ENCODE data around the gene ZNF501. TPM values are rescaled to one million over a fixed set of nuclear protein-coding genes. Genes with fewer than 3 reads are reported as not detected.

ZNF501 gene
- total RNA-seq, 2 donors from 2014 or later = 9.7 to 23.6 TPM

DNA sequence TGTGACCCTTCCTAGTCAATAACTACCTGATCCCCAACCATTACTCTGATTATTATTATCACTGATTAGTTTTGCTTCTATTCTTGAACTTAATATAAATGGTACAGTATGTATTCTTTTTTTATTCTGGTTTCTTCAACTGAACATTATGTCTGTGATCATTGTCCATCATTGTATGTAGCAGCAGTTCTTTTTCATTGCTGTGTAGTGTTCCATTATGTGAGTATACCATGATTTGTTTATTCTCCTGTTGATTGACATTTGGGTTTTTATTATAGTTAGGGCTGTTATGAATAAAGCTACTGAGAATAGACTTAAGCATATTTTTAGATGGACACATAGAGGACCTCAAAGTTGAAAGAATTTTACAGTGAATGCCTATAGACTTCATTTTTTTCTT lies 34.8 kb downstream of the ZNF501 start:
- Histone ChIP-seq H3K4me3 (no peak overlapping the region), H3K36me3 (no peaks in the 10 kb centered on the region), H3K9me3 (no peaks in the 10 kb centered on the region), H3K27me3 (replicated peaks; ENCODE audit: insufficient read depth) (no peaks in the 10 kb centered on the region), H3K4me1 (replicated peaks) (peaks cover 3% of the 10 kb centered on the region), H3K27ac (no peak overlapping the region)
- no peak for DNase-seq (ENCODE audit: low spot score)
- TF ChIP-seq POLR2A (IDR thresholded peaks at IDR 0.05) (no peak), POLR2AphosphoS5 (IDR thresholded peaks at IDR 0.05) (no peak)
- TF ChIP-seq, protein P1, sequence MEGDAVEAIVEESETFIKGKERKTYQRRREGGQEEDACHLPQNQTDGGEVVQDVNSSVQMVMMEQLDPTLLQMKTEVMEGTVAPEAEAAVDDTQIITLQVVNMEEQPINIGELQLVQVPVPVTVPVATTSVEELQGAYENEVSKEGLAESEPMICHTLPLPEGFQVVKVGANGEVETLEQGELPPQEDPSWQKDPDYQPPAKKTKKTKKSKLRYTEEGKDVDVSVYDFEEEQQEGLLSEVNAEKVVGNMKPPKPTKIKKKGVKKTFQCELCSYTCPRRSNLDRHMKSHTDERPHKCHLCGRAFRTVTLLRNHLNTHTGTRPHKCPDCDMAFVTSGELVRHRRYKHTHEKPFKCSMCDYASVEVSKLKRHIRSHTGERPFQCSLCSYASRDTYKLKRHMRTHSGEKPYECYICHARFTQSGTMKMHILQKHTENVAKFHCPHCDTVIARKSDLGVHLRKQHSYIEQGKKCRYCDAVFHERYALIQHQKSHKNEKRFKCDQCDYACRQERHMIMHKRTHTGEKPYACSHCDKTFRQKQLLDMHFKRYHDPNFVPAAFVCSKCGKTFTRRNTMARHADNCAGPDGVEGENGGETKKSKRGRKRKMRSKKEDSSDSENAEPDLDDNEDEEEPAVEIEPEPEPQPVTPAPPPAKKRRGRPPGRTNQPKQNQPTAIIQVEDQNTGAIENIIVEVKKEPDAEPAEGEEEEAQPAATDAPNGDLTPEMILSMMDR (IDR thresholded peaks at IDR 0.05) = no peak
- intact Hi-C loops (cut with DNase I) = loop anchor here (5.0 to 10.0 kb wide), 2 partner anchors 52 to 101 kb away; partner anchors contain the start of genes TMEM42 and ZNF502

DNA sequence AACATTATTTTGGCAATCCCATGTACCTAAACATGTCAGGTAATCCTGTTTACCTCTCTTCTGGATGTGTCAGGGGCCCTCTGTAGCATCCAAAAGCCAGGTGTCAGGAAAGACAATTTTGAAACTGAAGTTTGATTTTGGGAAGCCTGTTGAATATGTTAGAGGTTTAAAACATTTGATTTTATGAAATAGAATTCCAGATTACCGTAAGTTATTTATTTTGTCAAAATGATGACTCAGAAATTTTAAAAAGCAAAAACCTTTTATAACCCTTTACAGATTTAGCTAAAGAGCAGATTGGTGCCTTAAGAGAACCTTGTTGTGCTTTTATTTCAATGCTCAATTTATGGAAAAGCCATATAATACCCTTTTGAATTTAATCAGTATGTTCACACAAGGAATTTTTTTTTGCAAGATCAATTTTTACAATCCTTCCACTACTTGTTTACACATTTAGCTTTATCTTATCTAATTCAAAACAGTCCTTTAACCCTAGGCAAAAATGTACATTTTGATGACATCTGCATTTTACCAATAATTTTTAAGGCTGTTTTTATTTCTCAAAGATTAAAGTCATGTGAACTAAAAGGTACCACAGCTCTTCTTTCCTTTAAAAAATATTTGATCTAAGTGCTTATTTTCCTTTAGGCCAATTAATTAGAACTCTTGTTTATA lies 42.1 kb downstream of the ZNF501 start:
- Histone ChIP-seq H3K36me3 (no peaks in the 10 kb centered on the region), H3K4me1 (replicated peaks) (no peaks in the 10 kb centered on the region), H3K27me3 (replicated peaks; ENCODE audit: insufficient read depth) (no peaks in the 10 kb centered on the region), H3K27ac (no peak overlapping the region), H3K9me3 (no peaks in the 10 kb centered on the region), H3K4me3 (no peak overlapping the region)
- intact Hi-C loops (cut with DNase I) = no loop called here
- TF ChIP-seq POLR2AphosphoS5 (IDR thresholded peaks at IDR 0.05) = no peak
- no peak for TF ChIP-seq POLR2A (IDR thresholded peaks at IDR 0.05)
- TF ChIP-seq, protein P1 (IDR thresholded peaks at IDR 0.05) = no peak
- no peak for DNase-seq (ENCODE audit: low spot score)
- WGBS = 100% methylated on average over 1 of the region's 1 CpG

DNA sequence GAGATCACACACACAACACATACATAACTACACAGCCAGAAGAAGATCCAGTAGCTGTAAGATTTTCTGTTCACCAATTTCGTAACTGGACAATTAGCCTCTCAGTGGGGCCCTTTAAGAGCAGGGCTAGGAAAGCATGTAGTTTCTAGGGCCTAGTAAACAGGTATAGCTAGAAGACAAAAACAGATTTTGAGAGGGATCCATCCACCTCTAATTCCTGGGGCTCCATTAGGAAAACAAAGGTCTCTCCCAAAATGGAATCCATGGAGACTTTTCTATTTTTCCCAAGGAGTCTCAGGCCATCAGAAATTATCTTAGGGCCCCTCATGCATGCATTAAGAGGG lies 42.6 kb downstream of the ZNF501 start:
- 94% methylated on average over 1 of the region's 1 CpG for WGBS
- intact Hi-C loops (cut with DNase I) = no loop called here
- TF ChIP-seq POLR2A (IDR thresholded peaks at IDR 0.05) (no peak), POLR2AphosphoS5 (IDR thresholded peaks at IDR 0.05) (no peak)
- TF ChIP-seq, protein P1 (IDR thresholded peaks at IDR 0.05) = no peak

DNA sequence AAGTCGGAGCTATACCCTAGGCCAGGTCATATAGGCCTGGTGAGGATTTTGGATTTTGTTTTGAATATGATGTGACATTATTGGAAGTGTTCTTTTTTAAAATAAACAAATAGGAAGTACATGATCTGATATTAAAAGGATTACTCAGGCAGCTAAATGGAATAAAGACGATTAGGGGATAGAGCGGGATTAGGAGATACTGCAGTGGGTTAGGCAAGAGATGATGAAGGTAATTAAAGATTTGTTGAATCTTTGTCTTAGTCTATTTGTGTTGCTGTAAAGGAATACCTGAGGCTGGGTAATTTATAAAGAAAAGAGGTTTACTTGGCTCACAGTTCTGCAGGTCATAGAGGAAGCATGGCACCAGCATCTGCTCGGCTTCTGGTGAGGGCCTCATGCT lies 53.5 kb downstream of the ZNF501 start:
- no peak for TF ChIP-seq POLR2A (IDR thresholded peaks at IDR 0.05)
- no peak for TF ChIP-seq POLR2AphosphoS5 (IDR thresholded peaks at IDR 0.05)
- TF ChIP-seq, protein P1 (IDR thresholded peaks at IDR 0.05) = no peak
- Histone ChIP-seq H3K4me3 (no peak overlapping the region), H3K27ac (no peak overlapping the region), H3K4me1 (replicated peaks) (no peaks in the 10 kb centered on the region), H3K27me3 (replicated peaks; ENCODE audit: insufficient read depth) (no peaks in the 10 kb centered on the region), H3K9me3 (no peaks in the 10 kb centered on the region), H3K36me3 (no peaks in the 10 kb centered on the region)
- intact Hi-C loops (cut with DNase I) = no loop called here
- DNase-seq (ENCODE audit: low spot score) = no peak
- 92% methylated on average over 4 of the region's 4 CpGs for WGBS

More for the DNA sequence above, 42.6 kb downstream of the ZNF501 start:
- no peaks in the 10 kb centered on the region for H3K4me1 ChIP-seq (replicated peaks)
- H3K27me3 ChIP-seq (replicated peaks; ENCODE audit: insufficient read depth) = no peaks in the 10 kb centered on the region
- H3K36me3 ChIP-seq = no peaks in the 10 kb centered on the region
- no peak overlapping the region for H3K27ac ChIP-seq
- no peaks in the 10 kb centered on the region for H3K9me3 ChIP-seq
- no peak for DNase-seq (ENCODE audit: low spot score)
- H3K4me3 ChIP-seq = no peak overlapping the region

Other genes with a start within 250 kb of the ZNF501 start
- gene ZKSCAN7, start 174.4 kb upstream of the ZNF501 start, total RNA-seq = 10 to 100 TPM in 1 of 2 donors, 1 to 10 TPM in 1; 5.6 to 15.2 TPM
- 1 to 10 TPM; 2.4 to 2.9 TPM for gene ZNF660, start 144.7 kb upstream of the ZNF501 start, total RNA-seq
- 10 to 100 TPM; 16.9 to 20.6 TPM for gene ZNF197, start 104.6 kb upstream of the ZNF501 start, total RNA-seq
- 10 to 100 TPM in 1 of 2 donors, 1 to 10 TPM in 1; 7.1 to 14.9 TPM for gene ZNF35, start 80.9 kb upstream of the ZNF501 start, total RNA-seq
- 1 to 10 TPM; 6.5 to 9.6 TPM for gene ZNF502, start 17.0 kb upstream of the ZNF501 start, total RNA-seq
- gene KIAA1143, start 32.0 kb downstream of the ZNF501 start, total RNA-seq = 10 to 100 TPM; 23.6 to 24.4 TPM
- gene KIF15, start 32.2 kb downstream of the ZNF501 start, total RNA-seq = 1 to 10 TPM in 1 of 2 donors, under 1 TPM in 1; 0.55 to 4.8 TPM
- gene TMEM42, start 132.3 kb downstream of the ZNF501 start, total RNA-seq = 10 to 100 TPM; 19.1 to 27.1 TPM
- gene TGM4, start 145.0 kb downstream of the ZNF501 start, total RNA-seq = 1,000 to 10,000 TPM in 1 of 2 donors, 1 to 10 TPM in 1; 7.4 to 2,264 TPM
- gene ZDHHC3, start 246.5 kb downstream of the ZNF501 start, total RNA-seq = 10 to 100 TPM; 64.6 to 91.7 TPM
- 10 to 100 TPM; 55.2 to 56.2 TPM for gene EXOSC7, start 246.6 kb downstream of the ZNF501 start, total RNA-seq